Loucy (cell line): Measurements from ENCODE around the gene RGS6.
A peak's percentile ranks its signal among the peaks of the same experiment; 100 is the strongest.

Source experiments
- H2AFZ ChIP-seq: fragments of 200-600 bp; sonication (generic); 2 replicates; pipeline ENCODE4 v1.6.0; 2016; ENCODE audit warnings: antibody characterized with exemption, mild to moderate bottlenecking, low read length, moderate library complexity
- H3F3A ChIP-seq: fragments of 200-600 bp; 2 replicates; pipeline ENCODE4 v1.6.0; 2016; ENCODE audit warnings: antibody characterized with exemption, low read depth, mild to moderate bottlenecking
- H3K27me3 ChIP-seq: fragments of 200-600 bp; sonication (generic); 2 replicates; pipeline ENCODE4 v1.6.1; 2014; ENCODE audit warnings: low read length, mild to moderate bottlenecking; ENCODE audit not compliant: insufficient read depth, poor library complexity, severe bottlenecking
- H3K36me3 ChIP-seq: fragments of 200-600 bp; sonication (generic); 2 replicates; pipeline ENCODE4 v1.6.1; 2016; ENCODE audit warnings: low read length; ENCODE audit not compliant: insufficient read depth
- H3K4me1 ChIP-seq: fragments of 200-600 bp; sonication (generic); 2 replicates; pipeline ENCODE4 v1.5.1; 2014; ENCODE audit warnings: low read length, mild to moderate bottlenecking; ENCODE audit not compliant: insufficient read depth, poor library complexity, severe bottlenecking
- H3K4me2 ChIP-seq: fragments of 200-600 bp; sonication (generic); 2 replicates; pipeline ENCODE4 v1.6.0; 2014; ENCODE audit warnings: antibody characterized with exemption, low read length, low read depth, mild to moderate bottlenecking; ENCODE audit not compliant: poor library complexity, severe bottlenecking
- H3K4me3 ChIP-seq: fragments of 200-600 bp; sonication (generic); 2 replicates; pipeline ENCODE4 v1.5.1; 2014; ENCODE audit warnings: low read length, mild to moderate bottlenecking, mixed read lengths; ENCODE audit not compliant: poor library complexity, severe bottlenecking
- H3K79me2 ChIP-seq: fragments of 200-600 bp; sonication (generic); 2 replicates; pipeline ENCODE4 v1.6.1; 2014; ENCODE audit warnings: low read length; ENCODE audit not compliant: insufficient read depth
- H3K9ac ChIP-seq: fragments of 200-600 bp; sonication (generic); 2 replicates; pipeline ENCODE4 v1.6.0; 2014; ENCODE audit warnings: mild to moderate bottlenecking, low read depth, low read length, moderate library complexity; ENCODE audit not compliant: poor library complexity, severe bottlenecking
- H3K9me2 ChIP-seq: fragments of 200-600 bp; sonication (generic); replicated peaks from 2 replicates; pipeline ENCODE4 v1.6.1; 2016; ENCODE audit warnings: low read depth, low read length, mixed read lengths
- H3K9me3 ChIP-seq: fragments of 200-600 bp; sonication (generic); 2 replicates; pipeline ENCODE4 v1.6.1; 2014; ENCODE audit warnings: mild to moderate bottlenecking, antibody characterized with exemption, low read length, low read depth; ENCODE audit not compliant: insufficient read depth
- H4K20me1 ChIP-seq: fragments of 200-600 bp; sonication (generic); 2 replicates; pipeline ENCODE4 v1.6.0; 2014; ENCODE audit warnings: antibody characterized with exemption, low read length, mild to moderate bottlenecking; ENCODE audit not compliant: insufficient read depth, poor library complexity, severe bottlenecking
- EZH2phosphoT487 ChIP-seq: fragments of 200-600 bp; IDR thresholded peaks from 2 replicates; pipeline ENCODE4 v1.6.1; 2018; ENCODE audit warnings: antibody characterized with exemption, mild to moderate bottlenecking, moderate library complexity, borderline replicate concordance
- TF ChIP-seq, protein P1 (sequence below): fragments of 200-600 bp; sonication (generic); conservative IDR thresholded peaks from 2 replicates; pipeline ENCODE4 v1.5.1; 2014; ENCODE audit warnings: mild to moderate bottlenecking, antibody characterized with exemption, low read length

RGS6 gene

DNA sequence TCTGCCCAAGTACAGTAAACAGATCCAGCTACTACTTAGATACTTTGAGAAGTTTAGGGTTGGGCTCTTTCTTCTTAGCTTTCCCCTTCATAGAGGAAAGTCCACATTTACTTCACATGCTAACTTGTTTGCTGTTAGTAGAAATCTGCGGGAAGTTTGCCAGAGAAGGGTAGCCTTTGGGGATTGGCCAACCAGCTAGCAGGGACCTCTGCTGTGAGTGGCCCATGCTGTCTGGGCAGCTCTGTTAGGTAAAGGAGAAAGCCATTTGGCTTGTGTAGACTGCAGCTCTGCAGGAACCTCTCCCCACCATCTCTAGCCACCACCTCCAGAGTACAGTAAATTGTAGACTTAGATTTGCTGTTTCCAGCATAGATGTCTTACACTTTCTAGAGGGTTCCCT lies 193.9 kb downstream of the RGS6 start:
- H2AFZ ChIP-seq = no peak overlapping the region
- no peak for TF ChIP-seq EZH2phosphoT487
- TF ChIP-seq, protein P1, sequence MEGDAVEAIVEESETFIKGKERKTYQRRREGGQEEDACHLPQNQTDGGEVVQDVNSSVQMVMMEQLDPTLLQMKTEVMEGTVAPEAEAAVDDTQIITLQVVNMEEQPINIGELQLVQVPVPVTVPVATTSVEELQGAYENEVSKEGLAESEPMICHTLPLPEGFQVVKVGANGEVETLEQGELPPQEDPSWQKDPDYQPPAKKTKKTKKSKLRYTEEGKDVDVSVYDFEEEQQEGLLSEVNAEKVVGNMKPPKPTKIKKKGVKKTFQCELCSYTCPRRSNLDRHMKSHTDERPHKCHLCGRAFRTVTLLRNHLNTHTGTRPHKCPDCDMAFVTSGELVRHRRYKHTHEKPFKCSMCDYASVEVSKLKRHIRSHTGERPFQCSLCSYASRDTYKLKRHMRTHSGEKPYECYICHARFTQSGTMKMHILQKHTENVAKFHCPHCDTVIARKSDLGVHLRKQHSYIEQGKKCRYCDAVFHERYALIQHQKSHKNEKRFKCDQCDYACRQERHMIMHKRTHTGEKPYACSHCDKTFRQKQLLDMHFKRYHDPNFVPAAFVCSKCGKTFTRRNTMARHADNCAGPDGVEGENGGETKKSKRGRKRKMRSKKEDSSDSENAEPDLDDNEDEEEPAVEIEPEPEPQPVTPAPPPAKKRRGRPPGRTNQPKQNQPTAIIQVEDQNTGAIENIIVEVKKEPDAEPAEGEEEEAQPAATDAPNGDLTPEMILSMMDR = no peak
- H3K27me3 ChIP-seq = no peaks in the 10 kb centered on the region
- peaks cover 38% of the 10 kb centered on the region; the same call in 1 of the 2 replicates for H3K79me2 ChIP-seq
- peak overlapping the region; percentile 68 for H3K9ac ChIP-seq
- no peaks in the 10 kb centered on the region for H4K20me1 ChIP-seq
- H3K9me2 ChIP-seq = no peaks in the 10 kb centered on the region
- no peaks in the 10 kb centered on the region for H3K9me3 ChIP-seq
- no peak overlapping the region for H3K4me3 ChIP-seq
- H3K4me1 ChIP-seq = peaks cover 98% of the 10 kb centered on the region
- no peaks in the 10 kb centered on the region for H3K36me3 ChIP-seq
- H3K4me2 ChIP-seq = peak overlapping the region; percentile 65
- H3F3A ChIP-seq = peaks cover 9% of the 10 kb centered on the region; the same call in 1 of the 2 replicates

DNA sequence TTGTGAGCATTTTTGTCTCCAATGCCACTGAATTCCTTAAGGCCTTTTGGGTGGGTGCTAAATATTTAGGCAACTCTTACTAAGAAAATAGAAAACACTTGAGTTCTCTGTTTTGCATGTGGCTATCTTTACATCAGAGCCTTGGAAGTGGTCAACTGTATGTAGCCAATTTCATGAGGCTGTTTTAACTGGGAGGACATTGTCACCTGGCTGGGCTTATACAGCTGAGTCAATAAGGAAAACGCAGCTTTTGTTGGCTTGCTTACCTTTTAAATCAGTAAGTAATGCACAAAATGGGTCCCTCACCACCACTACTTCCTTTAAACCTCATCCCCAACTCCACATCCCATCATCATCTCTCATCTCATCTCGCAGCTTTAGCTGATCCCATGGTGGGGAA lies 194.3 kb downstream of the RGS6 start:
- Histone ChIP-seq H3F3A (peaks cover 9% of the 10 kb centered on the region; the same call in 1 of the 2 replicates), H3K4me2 (peak overlapping the region; percentile 65), H3K9me3 (no peaks in the 10 kb centered on the region), H2AFZ (no peak overlapping the region), H4K20me1 (no peaks in the 10 kb centered on the region), H3K9ac (peak overlapping the region; percentile 68), H3K9me2 (no peaks in the 10 kb centered on the region), H3K4me1 (peaks cover 98% of the 10 kb centered on the region), H3K79me2 (peaks cover 38% of the 10 kb centered on the region; the same call in 1 of the 2 replicates), H3K4me3 (peak overlapping the region; percentile 18), H3K36me3 (no peaks in the 10 kb centered on the region), H3K27me3 (no peaks in the 10 kb centered on the region)
- no peak for TF ChIP-seq EZH2phosphoT487
- TF ChIP-seq, protein P1 = no peak

- H3K79me2 ChIP-seq = peaks cover 30% of the 10 kb centered on the region; the same call in 1 of the 2 replicates
- H4K20me1 ChIP-seq = no peaks in the 10 kb centered on the region
- H2AFZ ChIP-seq = no peak overlapping the region
- H3K36me3 ChIP-seq = no peaks in the 10 kb centered on the region
- H3K4me3 ChIP-seq = peak overlapping the region; percentile 56
- TF ChIP-seq, protein P1 = no peak
- no peak for TF ChIP-seq EZH2phosphoT487
- peak overlapping the region; percentile 65 for H3K4me2 ChIP-seq
- H3K9me3 ChIP-seq = no peaks in the 10 kb centered on the region
- H3K27me3 ChIP-seq = no peaks in the 10 kb centered on the region
- peak overlapping the region; percentile 86 for H3K9ac ChIP-seq
- no peaks in the 10 kb centered on the region for H3K9me2 ChIP-seq
- H3F3A ChIP-seq = peaks cover 9% of the 10 kb centered on the region; the same call in 1 of the 2 replicates
- H3K4me1 ChIP-seq = peaks cover 79% of the 10 kb centered on the region
Measured at GRCh38 chr14:72128629-72129028, 196.4 kb downstream of the RGS6 start.
